ENCODE data around the gene C1orf226. TPM values are rescaled to one million over a fixed set of nuclear protein-coding genes. Genes with fewer than 3 reads are reported as not detected.

The C1orf226 gene
- total RNA-seq, 1 donor from 2014 or later: 0.85 TPM

- H3K27me3 ChIP-seq: no peaks in the 10 kb centered on the region
- TF ChIP-seq CTCF (IDR thresholded peaks at IDR 0.05): no peak
- H3K4me3 ChIP-seq: no peak overlapping the region
- H3K36me3 ChIP-seq: peaks cover 0 to 9% of the 10 kb centered on the region in 2 donors
- H3K4me1 ChIP-seq: no peaks in the 10 kb centered on the region
- no peaks in the 10 kb centered on the region for H3K9me3 ChIP-seq
- H3K27ac ChIP-seq: no peak overlapping the region
- intact Hi-C loops (cut with DNase I): no loop called here
- DNase-seq (ENCODE audit: low spot score in 2 of 2): no peak
Measured at GRCh38 chr1:162385280-162385623, 3.7 kb downstream of the C1orf226 start.

DNA sequence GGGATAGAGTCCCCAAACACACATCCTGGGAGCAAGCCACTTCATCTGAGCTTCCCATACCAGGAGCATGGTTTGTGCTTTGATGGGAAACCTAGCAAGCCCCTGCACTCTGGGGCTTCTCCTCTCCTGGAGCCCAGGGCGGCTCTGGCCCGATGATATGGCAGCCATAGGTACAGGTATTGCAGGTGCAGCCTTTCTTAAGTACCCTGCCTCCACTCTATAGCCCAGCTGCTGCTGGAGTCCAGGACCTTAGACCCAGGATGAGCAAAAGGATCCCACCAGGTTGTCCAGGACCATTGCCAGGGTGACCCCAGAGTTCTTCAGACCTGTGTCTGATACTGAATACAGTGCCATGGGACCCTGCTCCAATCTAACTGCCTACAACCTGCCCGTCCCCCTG, 4.2 kb downstream of the C1orf226 start:
- TF ChIP-seq CTCF (IDR thresholded peaks at IDR 0.05): no peak
- no peaks in the 10 kb centered on the region for H3K27me3 ChIP-seq
- intact Hi-C loops (cut with DNase I): no loop called here
- no peak overlapping the region for H3K4me3 ChIP-seq
- no peak overlapping the region for H3K27ac ChIP-seq
- peaks cover 0 to 9% of the 10 kb centered on the region in 2 donors for H3K36me3 ChIP-seq
- no peaks in the 10 kb centered on the region for H3K4me1 ChIP-seq
- H3K9me3 ChIP-seq: no peaks in the 10 kb centered on the region
- DNase-seq (ENCODE audit: low spot score in 2 of 2): no peak

DNA sequence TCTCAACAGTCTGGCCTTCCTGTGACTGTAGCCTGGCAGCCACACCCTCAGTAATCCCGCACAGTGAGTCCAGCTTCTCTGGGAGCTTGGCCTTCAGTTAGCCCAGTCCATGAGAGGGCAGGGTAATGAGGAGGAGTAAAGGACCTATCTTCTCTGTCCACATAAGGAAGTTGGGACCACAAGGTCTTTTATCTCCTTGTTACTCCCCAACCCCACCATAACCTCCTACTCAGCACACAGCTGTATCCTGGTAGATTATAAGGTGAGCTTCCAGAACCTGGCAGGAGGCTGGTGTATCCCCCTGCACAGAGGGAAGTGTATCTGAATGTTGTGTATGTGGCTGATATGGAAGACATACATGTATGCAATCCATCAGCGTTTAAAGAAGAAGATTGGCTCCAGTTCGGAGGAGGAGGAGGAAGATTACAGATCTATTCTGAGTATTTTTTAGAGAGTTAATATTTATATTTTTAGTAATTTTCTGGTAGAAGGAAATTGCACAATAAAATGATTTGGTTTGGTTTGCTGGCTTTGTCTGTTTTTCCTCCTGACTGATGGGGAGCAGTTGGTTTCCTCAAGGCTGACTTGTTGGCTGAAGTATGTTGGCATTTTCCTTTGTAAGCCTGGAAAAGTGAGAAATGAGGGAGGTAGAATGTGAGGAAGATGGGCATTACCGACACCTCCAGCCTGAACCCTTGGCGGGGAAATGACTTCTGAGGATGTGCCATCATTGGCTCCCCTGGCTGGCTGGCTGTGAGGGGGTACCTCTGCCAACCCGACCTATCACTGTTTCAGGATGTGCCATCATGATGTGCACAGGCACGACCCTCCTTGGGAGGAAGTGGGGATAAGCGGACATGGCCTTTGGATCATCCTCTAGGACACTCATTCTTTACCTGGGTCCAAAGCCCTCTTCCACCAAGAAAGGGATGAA, 5.0 kb downstream of the C1orf226 start:
- Histone ChIP-seq H3K27me3 (no peaks in the 10 kb centered on the region), H3K9me3 (no peaks in the 10 kb centered on the region), H3K36me3 (peaks cover 0 to 9% of the 10 kb centered on the region in 2 donors), H3K4me1 (no peaks in the 10 kb centered on the region), H3K4me3 (no peak overlapping the region), H3K27ac (no peak overlapping the region)
- TF ChIP-seq CTCF (IDR thresholded peaks at IDR 0.05): no peak
- intact Hi-C loops (cut with DNase I): no loop called here
- no peak for DNase-seq (ENCODE audit: low spot score in 2 of 2)

DNA sequence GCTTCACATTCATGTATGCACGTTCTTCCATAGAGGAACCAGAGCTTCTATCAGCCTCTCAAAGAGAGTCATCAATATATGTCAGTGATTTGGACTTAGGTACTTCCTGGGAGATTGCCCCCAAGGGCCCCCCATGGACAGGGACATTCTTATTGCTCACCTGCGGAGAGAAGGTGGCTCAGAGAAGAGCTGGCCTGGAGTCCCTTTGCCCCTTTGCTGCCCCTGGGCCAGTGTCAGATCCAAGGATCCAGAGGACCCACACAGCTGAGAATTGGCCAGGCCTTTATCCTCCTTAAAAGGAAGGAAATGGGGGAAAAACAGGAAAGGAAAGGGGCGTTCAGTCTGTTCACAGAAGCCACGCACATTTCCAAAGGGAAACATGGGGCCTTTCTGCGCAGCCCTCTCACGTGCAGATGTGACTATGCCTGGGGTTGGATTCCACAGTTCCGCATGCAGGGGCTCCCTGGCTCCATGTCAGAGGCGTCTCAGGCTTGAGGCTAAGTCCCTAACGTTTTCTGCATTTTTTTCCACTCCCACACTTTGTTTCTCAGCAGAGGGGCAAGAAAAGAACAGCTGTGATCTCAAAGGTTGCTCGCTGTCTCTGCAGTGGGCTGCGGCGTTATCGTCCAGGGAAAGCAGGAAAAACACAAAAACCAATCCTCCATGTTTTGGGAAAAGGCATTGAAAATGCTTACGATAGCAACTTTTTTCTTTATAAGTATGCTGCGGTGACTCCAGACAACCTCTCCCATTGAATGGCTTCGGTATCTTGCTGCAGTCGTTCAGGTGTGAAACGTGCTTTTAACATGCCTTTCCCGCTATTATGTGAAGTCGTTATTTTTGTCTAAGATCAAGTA, 5.9 kb downstream of the C1orf226 start:
- H3K36me3 ChIP-seq: peaks cover 0 to 6% of the 10 kb centered on the region in 2 donors
- H3K27ac ChIP-seq: no peak overlapping the region
- H3K27me3 ChIP-seq: no peaks in the 10 kb centered on the region
- DNase-seq (ENCODE audit: low spot score in 2 of 2): no peak
- no peak for TF ChIP-seq CTCF (IDR thresholded peaks at IDR 0.05)
- intact Hi-C loops (cut with DNase I): no loop called here
- no peaks in the 10 kb centered on the region for H3K9me3 ChIP-seq
- no peak overlapping the region for H3K4me3 ChIP-seq
- no peaks in the 10 kb centered on the region for H3K4me1 ChIP-seq

DNA sequence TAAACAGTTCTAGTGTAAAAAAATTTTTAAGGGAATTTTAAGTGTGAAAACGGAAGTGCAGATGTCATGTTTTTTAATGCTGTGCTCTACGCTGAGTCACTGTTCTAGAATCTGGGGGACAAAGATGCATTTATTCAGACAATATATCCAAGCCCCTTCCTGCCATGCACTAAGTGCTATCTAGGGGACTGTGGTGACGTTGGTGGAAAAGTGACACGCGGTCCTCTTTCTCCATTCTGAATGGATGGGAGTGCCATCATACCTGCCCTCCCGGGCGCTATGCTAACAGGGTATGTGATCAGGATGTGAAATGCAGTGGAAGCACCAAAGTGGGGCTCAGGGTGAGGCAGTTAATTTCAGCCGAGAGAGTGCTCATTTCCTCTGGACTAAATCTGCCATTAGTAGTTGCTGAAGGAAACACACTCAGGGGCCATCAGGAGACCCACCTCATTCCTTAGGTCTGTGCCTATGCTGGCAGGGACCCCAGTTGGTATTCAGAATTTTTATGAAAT, 6.6 kb downstream of the C1orf226 start:
- TF ChIP-seq CTCF (IDR thresholded peaks at IDR 0.05): no peak

More for the DNA sequence above, 6.6 kb downstream of the C1orf226 start:
- no peak for DNase-seq (ENCODE audit: low spot score in 2 of 2)
- intact Hi-C loops (cut with DNase I): no loop called here
- Histone ChIP-seq H3K4me1 (no peaks in the 10 kb centered on the region), H3K4me3 (no peak overlapping the region), H3K9me3 (no peaks in the 10 kb centered on the region), H3K27ac (no peak overlapping the region), H3K36me3 (peaks cover 0 to 4% of the 10 kb centered on the region in 2 donors), H3K27me3 (no peaks in the 10 kb centered on the region)

Measured in ascending aorta (tissue), 2 donors.